Immature natural killer cell (primary cell): ENCODE measurements around the gene RRAGD. TPM values are rescaled to one million over a fixed set of nuclear protein-coding genes. Genes with fewer than 3 reads are reported as not detected.

Experiments
- DNase-seq, 3 donors: peaks; one replicate each; pipeline ENCODE4 v3.0.0; 2022; ENCODE audit warnings: mixed read lengths in 1 of 3
- H3K27ac Mint-ChIP-seq, 6 donors: one replicate each; pipeline ENCODE4 v1.8.0; 2020; ENCODE audit warnings: mixed read lengths in 6 of 6, mild to moderate bottlenecking in 5 of 6, inconsistent platforms in 4 of 6, moderate library complexity in 3 of 6
- H3K27me3 Mint-ChIP-seq, 3 donors: one replicate each; pipeline ENCODE4 v1.8.0; 2020 to 2021; ENCODE audit warnings: low read depth in 3 of 3, mild to moderate bottlenecking in 3 of 3, mixed read lengths in 3 of 3, moderate library complexity in 3 of 3, inconsistent platforms in 1 of 3
- H3K36me3 Mint-ChIP-seq, 3 donors: one replicate each; pipeline ENCODE4 v1.8.0; 2020; ENCODE audit warnings: mixed read lengths in 3 of 3, inconsistent platforms in 2 of 3, mild to moderate bottlenecking in 2 of 3
- H3K4me1 Mint-ChIP-seq, 2 donors: one replicate each; pipeline ENCODE4 v1.8.0; 2020; ENCODE audit warnings: inconsistent platforms in 2 of 2, mild to moderate bottlenecking in 2 of 2, mixed read lengths in 2 of 2, moderate library complexity in 1 of 2
- H3K4me3 Mint-ChIP-seq, 5 donors: one replicate each; pipeline ENCODE4 v1.8.0; 2020; ENCODE audit warnings: mild to moderate bottlenecking in 5 of 5, mixed read lengths in 5 of 5, inconsistent platforms in 3 of 5, moderate library complexity in 3 of 5
- H3K9me3 Mint-ChIP-seq, 6 donors: one replicate each; pipeline ENCODE4 v1.8.0; 2020; ENCODE audit warnings: mild to moderate bottlenecking in 6 of 6, mixed read lengths in 6 of 6, inconsistent platforms in 4 of 6, moderate library complexity in 3 of 6
- polyA plus RNA-seq, 3 donors: library from polyadenylated mRNA; unstranded; fragments of 300-500 nt; fragmentation: Illumina TruSeq; gene quantifications; one replicate each; pipeline ENCODE4 v1.2.3, GENCODE V29; 2021

Gene RRAGD
- polyA plus RNA-seq, 3 donors from 2014 or later, result 0.11 to 0.22 TPM; not detected in 1

DNA sequence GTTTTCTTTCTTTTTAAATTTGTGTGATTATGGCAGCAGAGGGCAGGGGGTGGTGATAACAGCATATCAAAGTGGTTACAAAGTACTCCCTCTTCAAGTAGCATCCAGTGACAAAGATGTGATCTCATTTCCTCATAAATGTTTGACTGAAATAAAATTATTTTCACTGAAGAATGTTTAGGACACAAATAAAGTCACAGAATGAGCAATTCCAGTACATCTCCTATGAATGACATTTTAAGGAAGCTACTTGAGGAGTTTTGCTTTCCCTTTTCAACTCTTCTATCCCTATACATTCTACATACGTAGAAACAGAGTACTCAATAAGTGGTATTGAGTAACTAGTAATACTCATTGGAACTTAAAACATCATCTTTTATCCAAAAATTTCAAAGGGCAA lies 83.1 kb downstream of the RRAGD start:
- Mint-ChIP-seq H3K27ac (no peak overlapping the region), H3K4me3 (no peak overlapping the region), H3K36me3 (peaks cover 25 to 47% (median 26%) of the 10 kb centered on the region in 3 donors), H3K9me3 (no peaks in the 10 kb centered on the region), H3K27me3 (peaks cover 0 to 2% (median 2%) of the 10 kb centered on the region in 3 donors), H3K4me1 (no peaks in the 10 kb centered on the region)
- no peak for DNase-seq

DNA sequence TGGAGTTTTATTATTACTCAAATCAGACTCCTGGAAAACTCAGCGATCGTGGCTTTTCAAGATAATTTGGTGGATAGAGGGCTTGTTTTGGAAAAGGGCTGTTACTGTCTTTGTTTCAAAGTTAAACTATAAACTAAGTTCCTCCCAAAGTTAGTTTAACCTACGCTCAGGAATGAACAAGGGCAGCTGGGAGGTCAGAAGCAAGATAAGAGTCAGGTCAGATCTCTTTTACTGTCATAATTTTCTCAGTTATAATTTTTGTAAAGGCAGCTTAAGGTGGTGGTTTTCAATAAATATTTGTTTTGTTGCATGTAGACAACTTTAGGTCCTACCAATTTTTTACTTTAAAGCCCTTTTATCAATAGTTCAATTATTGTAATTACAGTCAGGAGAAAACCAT lies 87.8 kb downstream of the RRAGD start:
- no peaks in the 10 kb centered on the region for H3K9me3 Mint-ChIP-seq
- H3K36me3 Mint-ChIP-seq, result peaks cover 12 to 39% (median 27%) of the 10 kb centered on the region in 3 donors
- DNase-seq, result no peak
- H3K27me3 Mint-ChIP-seq, result peaks cover 0 to 2% (median 0%) of the 10 kb centered on the region in 3 donors
- H3K4me3 Mint-ChIP-seq, result no peak overlapping the region
- H3K4me1 Mint-ChIP-seq, result peaks cover 3 to 9% of the 10 kb centered on the region in 2 donors
- H3K27ac Mint-ChIP-seq, result no peak overlapping the region

DNA sequence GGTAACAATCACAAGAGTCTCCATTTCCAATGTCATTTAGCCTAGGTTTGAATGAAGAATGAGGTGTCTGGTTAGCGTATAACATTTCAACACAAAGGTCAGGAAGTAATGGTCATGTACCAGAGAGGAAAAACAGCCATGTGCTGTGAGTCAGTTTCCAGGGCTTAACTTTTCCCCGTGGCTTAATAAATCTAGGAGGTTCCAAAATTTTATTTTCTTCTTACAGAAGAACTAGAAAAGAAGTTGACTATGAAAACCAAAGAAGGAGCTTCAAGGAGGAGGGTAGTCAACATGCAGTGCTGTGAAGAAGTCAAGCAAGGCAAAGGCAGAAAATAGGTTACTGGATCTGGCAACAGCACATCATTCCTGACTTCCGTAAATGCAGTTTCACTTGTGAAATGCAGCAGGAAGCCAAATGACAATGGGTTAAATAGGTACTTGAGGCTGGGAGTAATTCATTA lies 88.5 kb downstream of the RRAGD start:
- no peak overlapping the region for H3K27ac Mint-ChIP-seq

DNA sequence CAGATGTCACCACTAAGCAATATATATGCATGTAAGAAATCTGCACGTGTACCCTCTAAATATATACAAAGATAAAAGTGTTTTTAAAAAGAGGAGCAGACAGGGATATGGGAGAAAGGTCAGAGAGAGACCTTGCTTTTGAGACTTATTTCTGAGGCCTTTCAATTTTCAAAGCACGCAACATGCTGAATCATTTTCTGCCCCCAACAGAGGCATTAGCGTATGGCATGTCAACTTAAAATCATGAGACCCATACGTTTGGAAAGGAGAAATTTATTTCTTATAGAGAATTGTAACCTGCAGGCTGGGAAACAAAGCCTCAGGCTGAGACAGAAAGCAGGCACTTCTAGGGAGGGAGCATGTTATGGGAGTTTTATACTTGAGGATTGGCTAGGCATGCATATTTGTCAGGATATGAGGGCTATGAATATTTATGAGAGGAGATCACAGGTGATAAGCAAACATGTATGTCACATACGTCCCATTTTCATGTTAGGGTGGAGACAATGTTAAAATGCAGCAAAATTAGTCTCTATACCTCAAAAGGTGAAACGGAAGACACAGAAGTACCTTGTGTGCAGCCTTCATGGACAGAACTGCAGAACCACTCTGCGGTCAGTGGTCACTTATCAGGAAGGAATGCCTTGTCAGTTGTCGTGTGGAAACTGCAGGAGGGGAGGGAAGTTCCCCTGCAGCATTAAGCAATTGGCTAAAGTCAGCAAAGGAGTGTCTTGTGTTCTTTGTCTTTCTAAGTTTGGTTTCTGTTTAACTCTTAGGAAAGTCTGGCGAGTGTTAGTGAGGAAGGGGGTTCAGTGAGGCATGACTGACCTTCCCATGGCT lies 90.7 kb downstream of the RRAGD start:
- no peak overlapping the region for H3K4me3 Mint-ChIP-seq
- no peak overlapping the region for H3K27ac Mint-ChIP-seq
- H3K4me1 Mint-ChIP-seq, result peaks cover 3 to 9% of the 10 kb centered on the region in 2 donors
- no peaks in the 10 kb centered on the region for H3K9me3 Mint-ChIP-seq
- no peak for DNase-seq
- peaks cover 0 to 2% (median 0%) of the 10 kb centered on the region in 3 donors for H3K27me3 Mint-ChIP-seq
- peaks cover 13 to 26% (median 19%) of the 10 kb centered on the region in 3 donors for H3K36me3 Mint-ChIP-seq

More for the DNA sequence above, 88.5 kb downstream of the RRAGD start:
- H3K4me3 Mint-ChIP-seq, result no peak overlapping the region
- DNase-seq, result no peak
- H3K4me1 Mint-ChIP-seq, result peaks cover 3 to 9% of the 10 kb centered on the region in 2 donors
- peaks cover 0 to 2% (median 0%) of the 10 kb centered on the region in 3 donors for H3K27me3 Mint-ChIP-seq
- peaks cover 8 to 34% (median 20%) of the 10 kb centered on the region in 3 donors for H3K36me3 Mint-ChIP-seq
- H3K9me3 Mint-ChIP-seq, result no peaks in the 10 kb centered on the region

DNA sequence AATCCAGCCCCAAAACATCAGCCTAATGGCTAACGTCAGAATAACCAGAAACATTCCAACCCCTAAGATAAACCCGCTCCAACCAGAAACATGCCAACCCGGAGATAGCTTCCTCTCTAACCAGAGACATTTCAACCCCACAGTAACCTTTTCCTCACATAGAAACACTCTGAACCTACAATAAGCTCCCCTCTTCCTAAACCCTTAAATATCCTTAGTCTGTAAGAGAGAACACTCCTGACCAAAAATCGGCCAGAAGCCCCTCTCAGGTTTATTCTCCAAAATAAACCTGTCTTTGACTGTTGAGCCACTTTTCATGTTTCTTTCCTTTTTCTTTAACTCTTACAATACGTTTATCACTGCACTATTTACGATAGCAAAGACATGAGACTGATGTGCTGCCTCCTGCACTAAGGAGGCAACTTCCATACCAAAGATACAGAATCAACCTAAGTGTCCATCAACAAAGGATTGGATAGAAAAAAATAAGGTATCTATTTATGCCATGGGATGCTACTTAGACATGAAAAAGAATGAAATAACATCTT lies 92.0 kb downstream of the RRAGD start:
- peaks cover 0 to 2% (median 0%) of the 10 kb centered on the region in 3 donors for H3K27me3 Mint-ChIP-seq
- no peak overlapping the region for H3K27ac Mint-ChIP-seq
- peaks cover 15 to 29% (median 25%) of the 10 kb centered on the region in 3 donors for H3K36me3 Mint-ChIP-seq
- no peak for DNase-seq
- no peak overlapping the region for H3K4me3 Mint-ChIP-seq
- H3K9me3 Mint-ChIP-seq, result no peaks in the 10 kb centered on the region
- H3K4me1 Mint-ChIP-seq, result peaks cover 3 to 9% of the 10 kb centered on the region in 2 donors

DNA sequence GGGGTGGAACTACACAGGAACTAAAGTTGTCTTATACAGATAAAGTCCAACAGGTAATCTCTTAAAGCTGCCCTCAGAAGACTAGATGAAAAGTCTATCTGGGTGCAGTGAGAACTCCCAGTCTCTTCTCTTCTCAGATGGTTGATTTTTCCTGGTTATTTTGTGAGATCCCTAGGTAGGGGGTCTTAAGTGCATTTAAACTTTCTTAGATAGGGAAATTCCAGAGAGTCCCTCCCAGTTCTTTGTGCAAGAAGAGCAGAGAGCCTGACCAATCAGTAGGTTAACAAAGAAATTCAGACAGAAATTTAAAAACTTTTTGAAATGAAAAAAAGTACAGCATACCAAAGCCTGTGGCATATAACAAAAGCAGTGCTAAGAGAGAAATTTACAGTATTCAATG lies 95.0 kb downstream of the RRAGD start:
- peaks cover 3 to 9% of the 10 kb centered on the region in 2 donors for H3K4me1 Mint-ChIP-seq
- no peaks in the 10 kb centered on the region for H3K9me3 Mint-ChIP-seq
- peaks cover 13 to 31% (median 16%) of the 10 kb centered on the region in 3 donors for H3K36me3 Mint-ChIP-seq
- no peak for DNase-seq
- H3K4me3 Mint-ChIP-seq, result no peak overlapping the region
- no peaks in the 10 kb centered on the region for H3K27me3 Mint-ChIP-seq
- H3K27ac Mint-ChIP-seq, result no peak overlapping the region

DNA sequence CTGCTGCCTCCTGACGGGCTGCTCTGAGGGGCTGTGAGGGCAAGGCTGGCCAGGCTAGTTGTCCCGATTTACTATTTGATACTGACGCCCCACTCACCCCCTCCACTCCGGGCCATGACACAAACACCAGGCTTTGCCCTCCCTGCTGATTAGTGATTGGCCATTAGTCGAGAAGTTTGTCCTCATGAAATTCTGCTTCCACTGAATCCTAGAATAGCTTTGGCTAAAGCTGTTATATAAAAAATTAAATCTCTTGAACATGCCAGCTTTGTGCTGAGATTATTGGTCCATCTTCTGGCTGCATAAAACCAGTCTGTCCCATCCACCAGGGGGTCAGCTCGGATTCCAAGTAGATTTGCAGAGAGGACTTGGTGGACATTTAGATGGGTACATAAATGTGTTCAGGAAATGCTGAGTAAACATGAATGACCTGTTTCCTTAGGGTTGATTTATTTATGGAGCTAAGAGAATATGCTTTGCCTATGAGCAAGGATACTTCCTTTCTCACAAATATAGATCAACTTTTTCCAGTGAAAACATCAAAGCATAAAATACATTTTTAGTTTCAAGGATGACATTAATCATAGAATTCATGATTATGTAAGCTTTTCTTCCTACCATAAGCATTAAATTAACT lies 96.7 kb downstream of the RRAGD start, which contains the start of gene GABRR2:
Gene GABRR2 (minus strand): TSS at position 51 of the 637 bp plus-strand sequence. CDS start 134 bp downstream, outside the sequence.
- no peak within 1 kb of the TSS for H3K27ac Mint-ChIP-seq

DNA sequence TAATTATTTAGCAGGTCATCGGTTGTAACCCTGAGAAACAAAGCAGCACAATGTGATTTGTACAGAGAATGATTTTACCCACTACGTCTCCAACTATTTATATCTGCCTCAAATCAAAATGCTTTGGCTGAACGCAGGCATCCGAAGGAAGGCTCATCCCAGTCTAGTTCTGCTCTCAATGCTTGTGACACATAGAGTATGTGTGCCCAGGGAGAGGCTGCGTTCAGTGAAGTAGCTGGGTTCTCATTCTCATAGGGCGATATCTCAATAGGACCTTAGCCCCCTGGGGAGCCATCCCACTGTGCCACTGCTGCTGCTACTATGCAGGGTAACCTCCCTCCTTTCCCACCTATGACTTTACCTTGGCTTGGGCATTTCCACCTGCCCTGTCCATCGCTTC lies 97.4 kb downstream of the RRAGD start:
- Mint-ChIP-seq H3K4me3 (no peak overlapping the region), H3K27ac (no peak overlapping the region), H3K9me3 (no peaks in the 10 kb centered on the region), H3K27me3 (peaks cover 0 to 2% (median 0%) of the 10 kb centered on the region in 3 donors), H3K4me1 (no peaks in the 10 kb centered on the region), H3K36me3 (peaks cover 13 to 28% (median 16%) of the 10 kb centered on the region in 3 donors)
- DNase-seq, result no peak

More for the DNA sequence above, 96.7 kb downstream of the RRAGD start, which contains the start of gene GABRR2:
- Mint-ChIP-seq H3K36me3 (peaks cover 13 to 28% (median 16%) of the 10 kb centered on the region in 3 donors), H3K4me3 (no peak within 1 kb of the TSS), H3K9me3 (no peaks in the 10 kb centered on the region), H3K27me3 (peaks cover 0 to 2% (median 0%) of the 10 kb centered on the region in 3 donors), H3K4me1 (no peaks in the 10 kb centered on the region)
- no peak for DNase-seq

Other genes starting within 250 kb of the RRAGD start
- gene GABRR1, start 194.9 kb downstream of the RRAGD start, polyA plus RNA-seq, result not detected
- gene GABRR2, start 97.0 kb downstream of the RRAGD start, polyA plus RNA-seq, result not detected
- gene UBE2J1, start 59.6 kb downstream of the RRAGD start, polyA plus RNA-seq, result 10 to 100 TPM; 38.2 to 54.8 (median 40.8) TPM
- gene ANKRD6, start 20.9 kb upstream of the RRAGD start, polyA plus RNA-seq, result 1 to 10 TPM in 1 of 3 donors, under 1 TPM in 2; 0.06 to 3.0 (median 0.52) TPM
- gene LYRM2, start 226.5 kb upstream of the RRAGD start, polyA plus RNA-seq, result 10 to 100 TPM; 56.5 to 69.4 (median 66.8) TPM